Breast epithelium (tissue), 3 donors: ENCODE results near the gene PDE4A.

Experiments used
- POLR2A ChIP-seq: fragments of 450-650 bp; IDR thresholded peaks from one replicate; pipeline ENCODE4 v1.6.1; 2016; ENCODE audit warnings: antibody characterized with exemption, mild to moderate bottlenecking, moderate library complexity
- POLR2AphosphoS5 ChIP-seq, 3 donors: sonication (generic); formaldehyde crosslinking; IDR thresholded peaks; one replicate each; pipeline ENCODE4 v1.6.1; 2017; ENCODE audit warnings: antibody characterized with exemption in 3 of 3
- TF ChIP-seq, protein P1 (sequence below), 3 donors: fragments of 450-650 bp; IDR thresholded peaks; one replicate each; pipeline ENCODE4 v1.5.1; 2016 to 2017; ENCODE audit warnings: antibody characterized with exemption in 3 of 3, mild to moderate bottlenecking in 3 of 3, moderate library complexity in 3 of 3

DNA sequence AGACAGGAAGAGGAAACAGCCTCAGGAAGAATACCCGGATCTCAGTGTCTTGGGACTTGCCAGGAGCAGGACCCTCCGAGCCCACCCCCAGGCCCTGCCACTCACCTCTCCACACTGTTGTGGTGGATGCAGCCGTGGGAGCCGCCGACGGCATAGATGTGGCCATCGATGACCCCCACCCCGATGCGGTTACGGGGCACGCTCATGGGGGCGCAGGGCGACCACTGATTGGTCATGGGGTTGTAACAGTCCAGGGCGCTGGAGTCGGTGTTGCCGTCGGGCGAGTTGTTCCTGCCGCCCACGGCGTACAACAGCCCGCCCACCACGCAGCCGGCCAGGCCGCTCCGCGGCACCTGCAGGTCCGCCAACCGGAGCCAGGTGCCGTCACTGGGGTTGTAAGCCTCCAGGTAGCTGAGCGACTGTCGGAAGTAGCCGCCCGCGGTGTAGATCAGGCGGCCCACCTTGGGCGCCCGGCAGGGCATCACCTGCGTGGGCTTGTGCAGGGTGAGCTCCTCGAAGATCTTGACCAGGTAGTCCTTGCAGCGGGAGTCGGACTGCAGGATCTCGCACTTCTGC, 71.2 kb downstream of the PDE4A start:
- TF ChIP-seq, protein P1, sequence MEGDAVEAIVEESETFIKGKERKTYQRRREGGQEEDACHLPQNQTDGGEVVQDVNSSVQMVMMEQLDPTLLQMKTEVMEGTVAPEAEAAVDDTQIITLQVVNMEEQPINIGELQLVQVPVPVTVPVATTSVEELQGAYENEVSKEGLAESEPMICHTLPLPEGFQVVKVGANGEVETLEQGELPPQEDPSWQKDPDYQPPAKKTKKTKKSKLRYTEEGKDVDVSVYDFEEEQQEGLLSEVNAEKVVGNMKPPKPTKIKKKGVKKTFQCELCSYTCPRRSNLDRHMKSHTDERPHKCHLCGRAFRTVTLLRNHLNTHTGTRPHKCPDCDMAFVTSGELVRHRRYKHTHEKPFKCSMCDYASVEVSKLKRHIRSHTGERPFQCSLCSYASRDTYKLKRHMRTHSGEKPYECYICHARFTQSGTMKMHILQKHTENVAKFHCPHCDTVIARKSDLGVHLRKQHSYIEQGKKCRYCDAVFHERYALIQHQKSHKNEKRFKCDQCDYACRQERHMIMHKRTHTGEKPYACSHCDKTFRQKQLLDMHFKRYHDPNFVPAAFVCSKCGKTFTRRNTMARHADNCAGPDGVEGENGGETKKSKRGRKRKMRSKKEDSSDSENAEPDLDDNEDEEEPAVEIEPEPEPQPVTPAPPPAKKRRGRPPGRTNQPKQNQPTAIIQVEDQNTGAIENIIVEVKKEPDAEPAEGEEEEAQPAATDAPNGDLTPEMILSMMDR (IDR thresholded peaks at IDR 0.05) = no peak
- TF ChIP-seq POLR2A = no peak
- TF ChIP-seq POLR2AphosphoS5 (IDR thresholded peaks at IDR 0.05) = no peak
